Stimulated activated CD4-positive, alpha-beta T cell treated with anti-CD3 and anti-CD28 coated beads, TNF-alpha, amount 100 ng/mL, for 4 hours (primary cell): ENCODE results near the gene MYL4.
"Not testable (repeated sequence)": the region's sequence is repeated elsewhere in the genome, so short reads cannot be mapped to it uniquely, and the experiment has no call there.

Source experiments
- DNase-seq, 3 experiments: peaks; one replicate each; pipeline ENCODE4 v3.0.0-alpha.2; 2020; ENCODE audit warnings: low read depth in 3 of 3

MYL4 gene

GRCh38 chr17:47193931-47194511 is 15.1 kb upstream of the MYL4 start:
- DNase-seq: no peak

- DNase-seq: no peak
Observed at GRCh38 chr17:47197821-47198220, 11.3 kb upstream of the MYL4 start.

GRCh38 chr17:47199627-47200324 is 9.4 kb upstream of the MYL4 start:
- no peak for DNase-seq

- no peak for DNase-seq
Observed at GRCh38 chr17:47200325-47200664, 8.9 kb upstream of the MYL4 start.

GRCh38 chr17:47201166-47201565 is 8.0 kb upstream of the MYL4 start:
- DNase-seq: no peak

- peak in 1 of 3 experiments; percentile 29 for DNase-seq
Observed at GRCh38 chr17:47203984-47204721, 5.0 kb upstream of the MYL4 start.

GRCh38 chr17:47204722-47205418 is 4.3 kb upstream of the MYL4 start:
- DNase-seq: no peak

- peak in 2 of 3 experiments; percentile 38 to 47 for DNase-seq
Observed at GRCh38 chr17:47205419-47205963, 3.7 kb upstream of the MYL4 start.

- no peak for DNase-seq
Observed at GRCh38 chr17:47207143-47208067, 1.7 kb upstream of the MYL4 start.

- DNase-seq: no peak
Observed at GRCh38 chr17:47209499-47209898, 351 bp downstream of the MYL4 start.

- DNase-seq: no peak
Observed at GRCh38 chr17:47210105-47210504, 957 bp downstream of the MYL4 start.

GRCh38 chr17:47210779-47211178 is 1.6 kb downstream of the MYL4 start:
- DNase-seq: no peak

GRCh38 chr17:47212458-47212857 is 3.3 kb downstream of the MYL4 start:
- no peak for DNase-seq

- no peak for DNase-seq
Observed at GRCh38 chr17:47213540-47213939, 4.4 kb downstream of the MYL4 start.

- no peak for DNase-seq
Observed at GRCh38 chr17:47214931-47215330, 5.8 kb downstream of the MYL4 start.

- not testable (repeated sequence) for DNase-seq
Observed at GRCh38 chr17:47216821-47217220, 7.7 kb downstream of the MYL4 start.

- not testable (repeated sequence) for DNase-seq
Observed at GRCh38 chr17:47217279-47217678, 8.1 kb downstream of the MYL4 start.

GRCh38 chr17:47218896-47219430 is 9.8 kb downstream of the MYL4 start:
- DNase-seq: no peak

GRCh38 chr17:47219621-47220475 is 10.7 kb downstream of the MYL4 start:
- DNase-seq: no peak

GRCh38 chr17:47220531-47220999 is 11.4 kb downstream of the MYL4 start:
- no peak for DNase-seq
